ENCODE results near the gene GPR37L1.
"Not testable (repeated sequence)": the region's sequence is repeated elsewhere in the genome, so short reads cannot be mapped to it uniquely, and the experiment has no call there.

GPR37L1 gene

GRCh38 chr1:202144402-202145067 lies 21.8 kb downstream of the GPR37L1 start, which contains the start of gene ARL8A:
Gene ARL8A, minus strand, starts transcription at chr1:202144737. Its CDS starts 165 bp downstream, at chr1:202144572.
- Histone ChIP-seq H3K27me3 (ENCODE audit: insufficient read depth, low read depth) (no peaks in the 10 kb centered on the region), H3K79me2 (ENCODE audit: insufficient read depth, low read depth) (peaks cover 38% of the 10 kb centered on the region), H3K4me3 (IDR thresholded peaks at IDR 0.05; ENCODE audit: insufficient read depth, low read depth, low read length) (peak within 1 kb of the TSS; percentile 91), H3K36me3 (ENCODE audit: insufficient read depth) (no peaks in the 10 kb centered on the region), H3K4me1 (ENCODE audit: low read depth, poor library complexity, severe bottlenecking) (peaks cover 22% of the 10 kb centered on the region), H4K20me1 (ENCODE audit: insufficient read depth) (no peaks in the 10 kb centered on the region), H3K27ac (peak within 1 kb of the TSS; percentile 29), H2AFZ (ENCODE audit: low read depth) (peak within 1 kb of the TSS; percentile 97), H3K9ac (peak within 1 kb of the TSS; percentile 92), H3K4me2 (peak within 1 kb of the TSS; percentile 90)
- TF ChIP-seq CTCF (conservative IDR thresholded peaks at IDR 0.05; ENCODE audit: low read depth, low read length) = no peak

GRCh38 chr1:202145068-202145743 lies 22.5 kb downstream of the GPR37L1 start:
- H3K27me3 ChIP-seq (ENCODE audit: insufficient read depth, low read depth) = no peaks in the 10 kb centered on the region
- peak overlapping the region; percentile 92 for H3K9ac ChIP-seq
- peaks cover 22% of the 10 kb centered on the region for H3K4me1 ChIP-seq (ENCODE audit: low read depth, poor library complexity, severe bottlenecking)
- peak overlapping the region; percentile 97 for H2AFZ ChIP-seq (ENCODE audit: low read depth)
- H3K79me2 ChIP-seq (ENCODE audit: insufficient read depth, low read depth) = peaks cover 37% of the 10 kb centered on the region
- no peak overlapping the region for H3K27ac ChIP-seq
- no peak overlapping the region for H3K4me3 ChIP-seq (IDR thresholded peaks at IDR 0.05; ENCODE audit: insufficient read depth, low read depth, low read length)
- H3K36me3 ChIP-seq (ENCODE audit: insufficient read depth) = no peaks in the 10 kb centered on the region
- peak overlapping the region; percentile 70 for H3K4me2 ChIP-seq
- no peak for TF ChIP-seq CTCF (conservative IDR thresholded peaks at IDR 0.05; ENCODE audit: low read depth, low read length)
- no peaks in the 10 kb centered on the region for H4K20me1 ChIP-seq (ENCODE audit: insufficient read depth)

- 0 out of 2 replicates have a peak overlapping the region, but pooled peaks have one; percentile 97 for H2AFZ ChIP-seq (ENCODE audit: low read depth)
- peaks cover 32% of the 10 kb centered on the region for H3K79me2 ChIP-seq (ENCODE audit: insufficient read depth, low read depth)
- not testable (repeated sequence) for H3K4me3 ChIP-seq (IDR thresholded peaks at IDR 0.05; ENCODE audit: insufficient read depth, low read depth, low read length); H3K36me3 ChIP-seq (ENCODE audit: insufficient read depth); H3K27me3 ChIP-seq (ENCODE audit: insufficient read depth, low read depth); H3K27ac ChIP-seq; H4K20me1 ChIP-seq (ENCODE audit: insufficient read depth)
- H3K9ac ChIP-seq = 0 out of 2 replicates have a peak overlapping the region, but pooled peaks have one; percentile 92
- peak overlapping the region; percentile 70; the same call in 1 of the 2 replicates for H3K4me2 ChIP-seq
- peaks cover 22% of the 10 kb centered on the region for H3K4me1 ChIP-seq (ENCODE audit: low read depth, poor library complexity, severe bottlenecking)
Measured at GRCh38 chr1:202145744-202146140, 23.0 kb downstream of the GPR37L1 start.

GRCh38 chr1:202146279-202146678 lies 23.6 kb downstream of the GPR37L1 start:
- H3K36me3 ChIP-seq (ENCODE audit: insufficient read depth) = no peaks in the 10 kb centered on the region
- no peak overlapping the region for H2AFZ ChIP-seq (ENCODE audit: low read depth)
- no peaks in the 10 kb centered on the region for H3K27me3 ChIP-seq (ENCODE audit: insufficient read depth, low read depth)
- H4K20me1 ChIP-seq (ENCODE audit: insufficient read depth) = no peaks in the 10 kb centered on the region
- H3K4me1 ChIP-seq (ENCODE audit: low read depth, poor library complexity, severe bottlenecking) = peaks cover 22% of the 10 kb centered on the region
- H3K4me3 ChIP-seq (IDR thresholded peaks at IDR 0.05; ENCODE audit: insufficient read depth, low read depth, low read length) = no peak overlapping the region
- no peak overlapping the region for H3K4me2 ChIP-seq
- H3K27ac ChIP-seq = no peak overlapping the region
- TF ChIP-seq CTCF (conservative IDR thresholded peaks at IDR 0.05; ENCODE audit: low read depth, low read length) = no peak
- H3K79me2 ChIP-seq (ENCODE audit: insufficient read depth, low read depth) = peaks cover 27% of the 10 kb centered on the region
- no peak overlapping the region for H3K9ac ChIP-seq

GRCh38 chr1:202146993-202147392 lies 24.3 kb downstream of the GPR37L1 start:
- Histone ChIP-seq H3K4me2 (no peak overlapping the region), H3K27me3 (ENCODE audit: insufficient read depth, low read depth) (no peaks in the 10 kb centered on the region), H3K27ac (no peak overlapping the region), H4K20me1 (ENCODE audit: insufficient read depth) (no peaks in the 10 kb centered on the region), H3K79me2 (ENCODE audit: insufficient read depth, low read depth) (peaks cover 19% of the 10 kb centered on the region), H3K36me3 (ENCODE audit: insufficient read depth) (no peaks in the 10 kb centered on the region), H3K9ac (no peak overlapping the region), H3K4me3 (IDR thresholded peaks at IDR 0.05; ENCODE audit: insufficient read depth, low read depth, low read length) (no peak overlapping the region), H3K4me1 (ENCODE audit: low read depth, poor library complexity, severe bottlenecking) (peaks cover 22% of the 10 kb centered on the region), H2AFZ (ENCODE audit: low read depth) (no peak overlapping the region)
- TF ChIP-seq CTCF (conservative IDR thresholded peaks at IDR 0.05; ENCODE audit: low read depth, low read length) = no peak

Data from KMS-11 (cell line).